ENCODE results near the gene ADGRG4.

DNA sequence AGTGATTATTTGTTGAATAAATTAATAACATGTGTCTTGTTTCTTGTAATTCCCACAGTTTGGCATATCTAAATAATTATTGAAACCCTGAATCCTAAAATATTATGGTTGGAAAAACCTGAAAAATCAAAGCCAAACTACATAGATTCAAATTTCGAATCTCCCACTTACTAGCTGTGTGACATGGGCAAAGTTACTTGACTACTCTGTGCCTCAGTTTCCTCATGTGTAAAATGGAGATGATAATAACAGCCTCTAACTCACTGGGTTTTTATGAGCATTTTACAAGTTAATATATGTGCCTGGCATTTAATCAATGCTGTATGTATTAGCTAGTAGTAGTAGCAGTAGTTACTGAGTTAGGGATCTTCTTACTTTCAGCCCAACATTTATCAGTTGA, 152.4 kb downstream of the ADGRG4 start:
- no peak for TF ChIP-seq POLR2A (IDR thresholded peaks at IDR 0.05)
- TF ChIP-seq, protein P1, sequence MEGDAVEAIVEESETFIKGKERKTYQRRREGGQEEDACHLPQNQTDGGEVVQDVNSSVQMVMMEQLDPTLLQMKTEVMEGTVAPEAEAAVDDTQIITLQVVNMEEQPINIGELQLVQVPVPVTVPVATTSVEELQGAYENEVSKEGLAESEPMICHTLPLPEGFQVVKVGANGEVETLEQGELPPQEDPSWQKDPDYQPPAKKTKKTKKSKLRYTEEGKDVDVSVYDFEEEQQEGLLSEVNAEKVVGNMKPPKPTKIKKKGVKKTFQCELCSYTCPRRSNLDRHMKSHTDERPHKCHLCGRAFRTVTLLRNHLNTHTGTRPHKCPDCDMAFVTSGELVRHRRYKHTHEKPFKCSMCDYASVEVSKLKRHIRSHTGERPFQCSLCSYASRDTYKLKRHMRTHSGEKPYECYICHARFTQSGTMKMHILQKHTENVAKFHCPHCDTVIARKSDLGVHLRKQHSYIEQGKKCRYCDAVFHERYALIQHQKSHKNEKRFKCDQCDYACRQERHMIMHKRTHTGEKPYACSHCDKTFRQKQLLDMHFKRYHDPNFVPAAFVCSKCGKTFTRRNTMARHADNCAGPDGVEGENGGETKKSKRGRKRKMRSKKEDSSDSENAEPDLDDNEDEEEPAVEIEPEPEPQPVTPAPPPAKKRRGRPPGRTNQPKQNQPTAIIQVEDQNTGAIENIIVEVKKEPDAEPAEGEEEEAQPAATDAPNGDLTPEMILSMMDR (IDR thresholded peaks at IDR 0.05) = no peak

Measured in prostate gland (tissue), 2 donors.